IPS DF 4.7 (cell line): Measurements from ENCODE around the gene FCRLA.
"Not testable (repeated sequence)": the region's sequence is repeated elsewhere in the genome, so short reads cannot be mapped to it uniquely, and the experiment has no call there.

Experiments used
- DNase-seq: peaks from one replicate; pipeline ENCODE4 v3.0.0-alpha.2; 2013; ENCODE audit warnings: low spot score; ENCODE audit errors: extremely low read depth

The FCRLA gene

GRCh38 chr1:161705537-161705936, 1.5 kb upstream of the FCRLA start:
- DNase-seq: no peak

GRCh38 chr1:161706113-161706481, 932 bp upstream of the FCRLA start:
- no peak for DNase-seq

GRCh38 chr1:161707503-161707902, 474 bp downstream of the FCRLA start:
- no peak for DNase-seq

- no peak for DNase-seq
Observed at GRCh38 chr1:161709373-161709772, 2.3 kb downstream of the FCRLA start.

- no peak for DNase-seq
Observed at GRCh38 chr1:161710560-161710959, 3.5 kb downstream of the FCRLA start.

- DNase-seq: no peak
Observed at GRCh38 chr1:161718559-161719324, 11.7 kb downstream of the FCRLA start.

- no peak for DNase-seq
Observed at GRCh38 chr1:161719325-161719611, 12.2 kb downstream of the FCRLA start.

- DNase-seq: no peak
Observed at GRCh38 chr1:161720422-161720821, 13.4 kb downstream of the FCRLA start.

GRCh38 chr1:161720956-161721737, 14.1 kb downstream of the FCRLA start, which contains the start of gene FCRLB:
FCRLB (plus strand) TSS chr1:161721544; CDS start chr1:161722673, 1,129 bp downstream.
- DNase-seq: no peak

GRCh38 chr1:161721738-161722343, 14.8 kb downstream of the FCRLA start:
- no peak for DNase-seq

- no peak for DNase-seq
Observed at GRCh38 chr1:161722406-161722805, 15.4 kb downstream of the FCRLA start.

- DNase-seq: no peak
Observed at GRCh38 chr1:161723459-161724141, 16.6 kb downstream of the FCRLA start.

- not testable (repeated sequence) for DNase-seq
Observed at GRCh38 chr1:161725258-161725907, 18.4 kb downstream of the FCRLA start.

GRCh38 chr1:161725908-161726472, 19.0 kb downstream of the FCRLA start:
- no peak for DNase-seq

- no peak for DNase-seq
Observed at GRCh38 chr1:161726473-161727255, 19.6 kb downstream of the FCRLA start.

GRCh38 chr1:161727256-161727924, 20.4 kb downstream of the FCRLA start:
- DNase-seq: no peak

GRCh38 chr1:161728376-161729226, 21.6 kb downstream of the FCRLA start:
- DNase-seq: no peak

GRCh38 chr1:161730050-161730564, 23.1 kb downstream of the FCRLA start:
- DNase-seq: no peak
